HTR-8/SVneo (cell line): Measurements from ENCODE around the gene MT1A.

Source experiments
- DNase-seq: peaks from one replicate; pipeline ENCODE4 v3.0.0; 2011; ENCODE audit warnings: low spot score, mixed read lengths; ENCODE audit not compliant: insufficient read length
- FAIRE-seq: peaks from 2 replicates; lab custom pipeline; 2011; peaks lifted over from hg19 to GRCh38; lab: Jason Lieb, UNC

The MT1A gene

DNA sequence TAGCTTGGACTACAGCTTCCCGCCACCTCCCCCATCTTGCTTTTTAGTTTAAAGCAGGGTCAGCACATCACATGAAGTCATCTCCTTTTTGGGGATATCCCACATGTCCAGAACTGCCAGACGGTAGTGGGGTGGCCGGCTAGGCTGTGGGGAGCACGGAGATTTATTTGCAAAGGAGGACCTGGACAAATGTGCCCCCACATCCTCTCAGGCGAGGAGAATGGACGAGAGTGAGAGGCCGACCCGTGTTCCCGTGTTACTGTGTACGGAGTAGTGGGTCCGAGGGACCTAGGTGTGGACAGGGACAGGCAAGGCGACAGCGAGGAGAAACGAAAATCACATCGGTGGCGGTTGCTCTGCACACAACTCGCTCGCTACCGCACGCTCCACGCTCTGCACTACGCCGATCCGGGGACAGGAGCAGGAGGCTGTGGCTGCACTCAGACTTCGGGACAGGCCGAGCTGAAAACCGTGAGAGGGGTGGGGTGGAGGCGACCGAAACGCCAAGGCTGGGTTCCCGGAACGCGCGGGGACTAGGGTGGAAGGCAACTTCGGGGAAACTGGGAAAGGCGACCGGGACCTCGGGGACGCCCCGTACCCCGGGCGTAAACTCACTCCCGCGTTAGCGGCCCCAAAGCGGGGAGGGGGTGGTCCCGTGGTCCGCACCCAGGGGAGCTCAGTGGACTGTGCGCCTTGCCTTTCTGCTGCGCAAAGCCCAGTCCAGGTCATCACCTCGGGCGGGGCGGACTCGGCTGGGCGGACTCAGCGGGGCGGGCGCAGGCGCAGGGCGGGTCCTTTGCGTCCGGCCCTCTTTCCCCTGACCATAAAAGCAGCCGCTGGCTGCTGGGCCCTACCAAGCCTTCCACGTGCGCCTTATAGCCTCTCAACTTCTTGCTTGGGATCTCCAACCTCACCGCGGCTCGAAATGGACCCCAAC is at the start of gene MT1A:
Gene MT1A (plus strand): TSS at position 853 of the 937 bp plus-strand sequence. CDS start 73 bp downstream, at position 926.
- no peak for FAIRE-seq
- no peak for DNase-seq

DNA sequence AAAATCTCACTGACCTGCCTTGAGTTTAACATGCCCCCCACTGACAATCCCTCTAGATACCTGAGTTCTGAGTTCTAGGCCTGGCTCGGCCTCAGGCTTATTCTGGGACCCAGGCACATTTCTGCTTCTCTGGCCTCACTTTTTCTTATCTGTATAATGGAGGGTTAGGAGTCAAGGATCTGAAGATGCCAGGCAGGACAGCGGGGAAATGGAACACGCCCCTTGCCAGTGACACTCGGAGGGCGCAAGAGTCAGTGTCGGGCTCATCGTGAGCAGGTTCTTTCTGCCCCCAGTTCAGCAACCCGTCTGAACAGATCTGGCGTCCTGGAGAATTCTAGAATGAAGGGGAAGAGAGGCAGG is 49.7 kb upstream of the MT1A start:
- DNase-seq (no peak), FAIRE-seq (no peak)

DNA sequence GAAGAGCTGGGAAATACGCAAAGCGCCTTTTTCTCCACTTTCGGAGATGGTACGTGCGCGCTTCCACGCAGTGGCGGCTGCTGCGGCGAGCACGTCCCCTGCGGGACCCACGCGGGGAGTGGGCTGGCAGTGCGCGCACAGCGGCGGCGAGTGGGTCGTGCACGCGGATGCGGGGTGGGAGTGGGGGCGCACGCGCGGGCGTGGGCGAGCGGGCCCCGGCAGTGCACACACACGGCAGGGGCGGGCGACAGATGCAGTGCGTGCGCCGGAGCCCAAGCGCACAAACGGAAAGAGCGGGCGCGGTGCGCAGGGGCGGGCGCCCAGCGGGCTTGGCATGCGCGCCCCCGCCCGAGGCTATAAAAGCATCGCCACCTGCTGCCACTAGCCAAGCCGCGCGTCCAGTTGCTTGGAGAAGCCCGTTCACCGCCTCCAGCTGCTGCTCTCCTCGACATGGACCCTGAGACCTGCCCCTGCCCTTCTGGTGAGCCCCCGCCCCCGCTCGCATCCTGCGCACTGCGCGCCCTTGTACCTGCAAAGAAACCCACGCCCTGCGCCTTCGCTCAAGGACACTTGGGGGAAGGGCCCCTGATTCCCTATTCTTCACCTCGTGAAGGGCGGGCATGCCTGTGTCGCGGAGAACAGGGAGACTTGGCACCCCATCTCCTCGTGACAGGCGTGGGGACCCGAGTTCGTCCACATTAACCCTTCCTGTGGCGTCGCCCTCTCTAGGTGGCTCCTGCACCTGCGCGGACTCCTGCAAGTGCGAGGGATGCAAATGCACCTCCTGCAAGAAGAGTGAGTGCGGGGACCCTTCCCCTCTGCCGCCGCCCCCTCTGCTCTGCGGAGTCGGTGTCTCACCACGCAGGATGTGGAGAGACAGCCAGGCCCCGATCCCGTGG is 49.1 kb upstream of the MT1A start, which contains the start of gene MT3:
Gene MT3 (plus strand): TSS at position 388 of the 899 bp plus-strand sequence. CDS start 63 bp downstream, at position 451.
- FAIRE-seq (no peak), DNase-seq (no peak)

DNA sequence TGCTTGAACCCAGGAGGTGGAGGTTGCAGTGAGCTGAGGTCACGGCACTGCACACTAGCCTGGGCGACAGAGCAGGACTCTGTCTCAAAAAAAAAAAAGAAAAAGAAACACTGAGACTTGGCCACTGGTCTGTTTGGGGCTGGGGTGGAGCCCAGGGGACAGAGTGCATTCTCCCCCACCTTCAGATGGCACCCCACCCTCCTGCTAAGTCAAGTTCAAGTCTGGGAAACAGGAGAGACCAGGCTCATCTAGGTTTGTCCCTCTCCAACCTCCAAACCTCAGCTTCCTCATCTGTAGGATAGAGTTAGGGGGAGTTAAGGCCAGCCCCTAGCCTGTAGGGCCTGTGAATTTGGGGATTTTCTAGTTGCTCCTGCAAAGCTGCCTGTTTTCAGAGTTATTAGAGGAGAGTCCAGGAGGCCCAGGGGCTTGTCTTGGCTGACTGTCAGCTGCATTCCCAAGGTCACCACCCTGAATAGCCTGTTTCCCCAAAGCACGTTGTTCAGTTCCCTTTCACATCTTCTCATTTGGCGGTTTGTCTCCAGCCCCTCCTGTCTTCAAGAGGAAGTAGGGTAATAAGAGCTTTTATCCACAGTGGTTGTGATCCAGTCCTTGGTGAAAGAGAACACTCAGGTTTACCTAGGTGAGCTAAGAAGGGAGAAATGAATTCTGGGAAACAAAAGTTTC is 46.9 kb upstream of the MT1A start:
- FAIRE-seq (no peak), DNase-seq (no peak)

DNA sequence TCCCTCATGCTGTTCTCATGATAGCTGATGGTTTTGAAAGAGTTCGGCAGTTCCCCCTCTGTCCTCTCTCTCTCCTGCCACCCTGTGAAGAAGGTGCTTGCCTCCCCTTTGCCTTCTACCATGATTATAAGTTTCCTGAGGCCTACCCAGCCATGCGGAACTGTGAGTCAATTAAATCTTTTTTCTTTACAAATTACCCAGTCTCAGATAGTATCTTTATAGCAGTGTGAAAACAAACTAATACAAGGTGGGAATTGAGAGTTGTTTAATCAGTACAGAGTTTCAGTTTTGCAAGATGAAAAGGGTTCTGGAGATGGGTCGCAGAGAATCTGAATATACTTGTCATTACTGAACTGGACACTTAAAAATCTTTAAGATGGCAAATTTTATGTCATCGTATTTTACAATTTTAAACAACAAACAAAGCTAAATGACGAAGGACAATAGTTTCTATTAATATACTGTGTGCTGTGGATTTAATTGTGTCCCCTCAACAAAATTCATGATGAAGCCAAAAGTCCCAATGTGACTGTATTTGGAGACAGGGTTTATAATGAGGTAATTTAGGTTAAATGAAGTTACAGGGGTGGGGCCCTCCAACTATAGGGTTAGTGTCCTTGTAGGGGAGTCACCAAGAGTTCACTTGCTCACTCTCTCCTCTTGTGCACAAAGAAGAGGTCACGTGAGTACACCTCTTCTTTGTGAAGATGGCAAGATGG is 44.7 kb upstream of the MT1A start:
- no peak for FAIRE-seq
- DNase-seq, result no peak

DNA sequence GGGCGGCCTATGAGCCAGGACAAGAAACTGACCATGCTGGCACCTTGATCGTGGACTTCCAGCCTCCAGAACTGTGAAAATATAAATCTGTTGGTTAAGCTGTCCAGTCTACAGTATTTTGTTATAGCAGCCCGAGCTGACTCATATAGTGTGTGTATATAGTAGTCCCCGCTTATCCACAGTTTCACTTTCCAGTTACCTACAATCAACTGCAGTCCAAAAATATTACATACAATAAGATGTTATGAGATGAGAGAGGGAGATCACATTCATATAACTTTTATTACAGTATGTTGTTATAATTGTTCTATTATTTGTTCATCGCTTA is 44.2 kb upstream of the MT1A start:
- DNase-seq, result no peak
- FAIRE-seq, result no peak

DNA sequence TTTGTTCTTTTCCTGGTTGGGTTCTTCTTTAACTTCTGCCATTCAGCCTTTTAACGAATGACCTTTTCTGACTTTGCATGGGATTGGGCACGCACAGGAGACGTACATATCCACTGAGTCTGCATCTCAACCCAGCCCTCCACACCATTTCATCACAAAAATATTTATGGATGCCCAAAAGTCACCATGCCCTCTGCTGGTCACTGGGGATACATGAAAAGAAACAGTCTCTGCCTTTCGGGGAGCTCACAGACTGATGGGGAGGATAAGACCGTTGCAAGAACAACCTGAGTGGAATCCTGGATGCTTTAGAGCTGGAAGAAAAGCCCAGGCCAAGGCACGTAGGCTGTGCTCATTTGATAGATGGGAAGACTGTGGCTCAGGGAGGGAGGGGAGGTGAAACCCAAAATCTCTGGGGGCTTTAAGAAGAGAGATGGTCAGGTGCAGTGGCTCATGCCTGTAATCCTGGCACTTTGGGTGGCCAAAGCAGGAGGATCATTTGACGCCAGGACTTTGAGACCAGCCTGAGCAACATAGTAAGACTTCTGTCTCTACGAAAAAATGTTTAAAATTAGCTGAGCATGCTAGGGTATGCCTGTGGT is 38.0 kb upstream of the MT1A start:
- peak; percentile 65 for DNase-seq
- peak; percentile 91 for FAIRE-seq

DNA sequence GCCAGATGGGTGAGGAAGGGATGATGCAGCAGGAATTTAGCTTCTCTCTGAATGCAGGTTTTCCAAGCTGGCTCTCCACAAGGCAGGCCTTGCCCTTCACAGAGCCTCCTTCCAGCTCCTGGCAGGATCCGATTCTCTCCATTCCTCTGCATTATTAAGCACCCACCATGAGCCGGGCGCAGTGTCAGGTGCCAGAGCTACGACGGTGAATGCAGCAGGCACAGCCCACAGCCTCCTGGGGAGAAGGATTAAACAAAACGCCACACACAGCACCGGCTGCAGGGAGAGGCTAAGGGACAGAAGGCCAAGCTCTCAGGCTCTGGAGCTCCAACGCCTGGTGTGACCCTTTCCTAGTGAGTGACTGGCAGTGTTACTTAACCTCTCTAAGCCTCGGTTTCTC is 37.1 kb upstream of the MT1A start:
- no peak for DNase-seq
- no peak for FAIRE-seq

DNA sequence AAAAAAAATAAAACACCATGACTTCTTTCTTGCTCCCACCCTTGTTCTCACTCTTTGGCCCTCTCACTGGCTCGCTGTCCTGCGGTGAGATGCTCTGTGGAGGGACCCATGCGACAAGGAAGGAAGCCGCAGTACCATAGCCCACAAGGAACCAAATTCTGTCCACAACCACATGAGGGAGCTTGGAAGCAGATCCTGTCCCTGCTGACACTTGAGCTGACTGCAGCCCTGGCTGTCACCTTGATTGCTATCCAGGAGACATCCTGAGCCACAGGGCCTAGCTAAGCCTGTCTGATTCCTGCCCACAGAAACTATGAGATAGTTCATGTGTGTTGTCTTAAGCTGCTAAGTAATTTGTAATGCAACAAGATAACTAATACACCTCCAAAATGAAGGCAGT is 34.9 kb upstream of the MT1A start:
- DNase-seq (no peak), FAIRE-seq (peak; percentile 48)

DNA sequence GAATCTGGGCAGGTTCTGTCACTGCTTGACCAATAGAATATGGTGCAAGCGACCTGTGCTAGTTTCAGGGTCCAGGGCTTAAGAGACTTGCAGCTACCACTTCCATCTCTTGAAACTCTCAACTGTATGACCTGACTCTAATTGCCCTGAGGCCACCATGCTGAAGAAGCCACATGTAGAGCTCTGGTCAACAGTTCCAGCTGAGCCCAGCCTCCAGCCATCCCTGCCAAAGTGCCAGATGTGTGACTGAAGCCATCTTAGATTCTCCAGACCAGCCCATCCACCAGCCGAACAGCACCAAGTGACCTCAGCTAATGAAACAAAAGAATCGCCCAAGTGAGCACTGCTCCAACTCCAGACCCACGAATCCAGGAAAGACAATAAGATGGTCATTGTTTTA is 33.5 kb upstream of the MT1A start:
- no peak for FAIRE-seq

DNA sequence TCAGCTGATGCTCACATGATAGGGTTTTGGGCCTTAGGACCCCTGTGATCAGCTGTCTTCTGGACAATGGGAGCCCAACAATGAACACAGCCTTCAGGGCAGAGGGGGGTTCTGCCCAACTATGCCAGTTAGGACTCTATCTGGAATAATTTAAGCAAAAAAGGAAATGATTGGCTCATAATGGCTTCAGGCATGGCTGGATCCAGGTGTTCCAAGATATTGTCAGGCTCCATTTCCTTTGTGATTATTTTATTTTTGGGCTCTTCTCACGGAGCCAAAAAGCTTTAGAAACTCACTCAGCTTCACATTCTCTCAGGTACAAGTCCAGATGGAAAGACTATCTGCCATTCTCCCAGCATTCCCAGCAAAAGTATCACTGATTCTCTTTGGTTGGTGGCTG is 33.0 kb upstream of the MT1A start:
- no peak for DNase-seq
- FAIRE-seq, result no peak

More for the DNA sequence above, 33.5 kb upstream of the MT1A start:
- no peak for DNase-seq

DNA sequence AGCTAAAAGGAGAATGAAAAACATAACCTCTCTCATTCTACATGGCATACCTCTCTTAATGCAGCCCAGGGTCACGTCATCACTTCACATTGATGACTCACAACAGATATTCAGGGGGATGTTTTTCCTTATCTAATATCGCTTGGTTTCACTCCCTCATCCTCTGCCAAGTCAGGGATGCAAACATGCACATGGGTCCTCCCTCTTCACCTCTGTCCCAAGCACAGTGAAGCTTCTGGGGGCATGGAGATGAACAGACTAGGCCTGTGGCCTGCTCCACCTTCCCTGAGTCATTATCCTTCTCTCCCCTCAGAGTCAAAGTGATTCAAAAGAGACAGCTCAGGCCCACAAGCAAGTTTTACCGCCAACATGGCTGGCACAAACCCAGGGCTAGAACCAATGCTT is 32.4 kb upstream of the MT1A start:
- no peak for DNase-seq

DNA sequence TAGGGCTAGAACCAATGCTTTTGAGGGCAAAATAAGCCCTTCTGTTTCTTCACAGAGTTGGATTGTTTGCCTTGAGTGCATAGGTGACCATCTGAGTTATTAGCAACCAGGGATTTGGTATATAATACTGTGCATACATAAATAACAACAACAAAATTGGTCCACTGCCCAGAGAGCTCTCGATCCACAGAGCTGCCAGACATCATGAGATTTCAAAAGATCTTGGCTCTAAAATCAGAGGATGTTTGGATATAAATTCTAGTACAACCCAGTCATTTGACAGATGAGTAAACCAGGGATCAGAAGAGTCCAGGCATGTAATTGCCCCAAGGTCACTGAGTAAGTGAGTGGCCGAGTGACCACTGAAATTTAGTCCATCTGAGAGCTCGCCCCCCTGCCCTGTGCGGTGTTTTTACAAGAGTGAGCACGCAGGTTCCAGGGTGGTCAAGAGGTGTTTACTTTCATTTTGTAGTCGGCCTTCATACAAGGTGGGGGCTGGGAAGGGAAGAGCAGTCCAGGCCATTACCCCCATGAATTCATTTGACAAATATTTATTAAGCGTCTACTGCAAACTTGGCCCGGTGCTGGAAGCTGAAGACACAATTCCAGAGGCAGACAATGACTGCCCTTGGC is 31.9 kb upstream of the MT1A start:
- FAIRE-seq (no peak), DNase-seq (peak; percentile 54)

More for the DNA sequence above, 32.4 kb upstream of the MT1A start:
- FAIRE-seq, result no peak

DNA sequence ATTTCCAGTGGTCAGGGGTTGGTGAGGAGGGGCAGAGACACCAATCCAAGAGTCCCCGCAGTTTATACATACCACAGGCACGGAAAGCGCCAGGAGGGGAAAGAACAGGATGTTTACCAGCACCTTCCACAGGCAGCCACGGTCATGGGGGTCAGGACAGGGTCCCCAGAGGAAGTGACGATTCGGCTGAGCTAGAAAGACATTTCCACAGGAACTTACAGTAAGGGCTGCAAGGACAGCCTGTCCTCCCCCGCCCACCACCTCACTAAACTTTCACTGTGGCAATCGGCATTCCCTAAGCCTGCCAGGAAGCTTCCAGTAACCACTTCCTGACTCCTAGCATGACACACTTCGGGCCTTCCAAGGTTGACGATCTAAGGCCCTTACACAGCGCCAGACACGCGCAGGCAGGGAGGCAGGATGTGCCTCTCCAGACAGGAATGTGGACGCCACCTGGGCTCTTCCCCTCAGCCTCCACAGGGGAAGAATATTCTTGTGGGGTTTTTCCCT is 31.3 kb upstream of the MT1A start:
- peak; percentile 89 for DNase-seq
- FAIRE-seq, result peak; percentile 33

DNA sequence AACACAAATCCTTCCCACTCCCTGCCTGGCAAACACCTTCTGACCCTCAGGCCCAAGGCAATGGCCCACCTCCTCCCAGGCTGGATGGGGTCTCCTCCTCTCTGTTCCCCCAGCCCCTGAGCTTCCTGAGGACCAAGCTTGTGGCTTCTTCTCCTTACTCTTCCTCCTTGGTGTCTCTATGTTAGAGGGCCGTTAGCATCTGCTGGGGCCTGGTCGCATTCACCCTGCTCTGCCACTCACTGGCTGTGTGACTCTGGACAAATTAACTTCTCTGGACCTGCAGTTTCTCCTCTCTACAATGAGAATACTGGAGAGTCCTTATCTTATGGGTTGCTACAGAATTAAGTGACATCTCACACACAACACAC is 30.8 kb upstream of the MT1A start:
- no peak for DNase-seq
- FAIRE-seq, result no peak

DNA sequence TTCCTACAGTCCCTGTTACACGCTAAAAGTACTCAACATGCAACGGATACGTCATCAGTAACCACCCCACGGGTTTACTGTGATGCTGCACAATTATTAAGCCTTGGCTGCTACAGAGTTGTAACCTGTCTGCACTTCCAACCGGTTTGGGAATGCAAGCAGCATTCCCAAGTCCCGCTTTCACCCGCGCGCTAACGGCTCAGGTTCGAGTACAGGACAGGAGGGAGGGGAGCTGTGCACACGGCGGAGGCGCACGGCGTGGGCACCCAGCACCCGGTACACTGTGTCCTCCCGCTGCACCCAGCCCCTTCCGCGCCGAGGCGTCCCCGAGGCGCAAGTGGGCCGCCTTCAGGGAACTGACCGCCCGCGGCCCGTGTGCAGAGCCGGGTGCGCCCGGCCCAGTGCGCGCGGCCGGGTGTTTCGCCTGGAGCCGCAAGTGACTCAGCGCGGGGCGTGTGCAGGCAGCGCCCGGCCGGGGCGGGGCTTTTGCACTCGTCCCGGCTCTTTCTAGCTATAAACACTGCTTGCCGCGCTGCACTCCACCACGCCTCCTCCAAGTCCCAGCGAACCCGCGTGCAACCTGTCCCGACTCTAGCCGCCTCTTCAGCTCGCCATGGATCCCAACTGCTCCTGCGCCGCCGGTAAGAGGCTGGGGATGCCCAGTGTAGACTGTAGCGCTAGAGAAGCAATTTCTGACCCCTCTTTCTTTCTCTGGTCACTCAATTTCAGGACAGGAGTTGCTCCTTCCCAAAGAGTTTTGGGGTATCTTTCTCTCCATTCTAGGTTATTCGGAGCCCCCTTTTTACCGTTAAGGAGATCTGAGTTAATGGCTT is 30.2 kb upstream of the MT1A start, which contains the start of gene MT2A:
Gene MT2A (plus strand): TSS at position 542 of the 833 bp plus-strand sequence. CDS start 72 bp downstream, at position 614.
- DNase-seq, result peak; percentile 83
- peak; percentile 54 for FAIRE-seq

DNA sequence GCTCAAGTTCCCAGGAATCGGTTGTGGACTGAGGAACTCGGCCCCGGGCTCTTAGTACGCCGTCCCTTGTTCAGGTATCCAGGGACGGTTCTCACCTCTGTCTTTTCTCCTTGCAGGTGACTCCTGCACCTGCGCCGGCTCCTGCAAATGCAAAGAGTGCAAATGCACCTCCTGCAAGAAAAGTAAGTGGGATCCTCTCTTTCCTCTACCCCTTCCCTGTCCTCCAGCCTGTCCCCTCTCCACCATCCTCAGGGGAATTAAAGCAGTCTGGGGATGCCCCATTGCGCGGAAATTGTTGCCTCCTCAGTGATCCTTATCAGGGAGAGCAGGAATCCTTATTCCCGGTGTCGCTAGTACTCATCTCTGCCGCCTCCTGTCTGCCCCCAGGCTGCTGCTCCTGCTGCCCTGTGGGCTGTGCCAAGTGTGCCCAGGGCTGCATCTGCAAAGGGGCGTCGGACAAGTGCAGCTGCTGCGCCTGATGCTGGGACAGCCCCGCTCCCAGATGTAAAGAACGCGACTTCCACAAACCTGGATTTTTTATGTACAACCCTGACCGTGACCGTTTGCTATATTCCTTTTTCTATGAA is 29.5 kb upstream of the MT1A start:
- DNase-seq, result no peak
- no peak for FAIRE-seq
